ENCODE results near the gene PSMA5. TPM values are rescaled to one million over a fixed set of nuclear protein-coding genes. Genes with fewer than 3 reads are reported as not detected.

The PSMA5 gene
- total RNA-seq, 1 experiment from 2014 or later, result 150 TPM

GRCh38 chr1:109397581-109398342 lies 28.5 kb downstream of the PSMA5 start, which contains the start of gene SORT1 (continued):
- TF ChIP-seq ARID4B (CRISPR knock-in tag; IDR thresholded peaks at IDR 0.05; ENCODE audit: borderline replicate concordance), result no peak
- no peak for TF ChIP-seq RORB (CRISPR knock-in tag; IDR thresholded peaks at IDR 0.05)
- no peak for TF ChIP-seq ZNF121 (CRISPR knock-in tag; IDR thresholded peaks at IDR 0.05)
- no peak for TF ChIP-seq ZSCAN18 (CRISPR knock-in tag; IDR thresholded peaks at IDR 0.05)
- TF ChIP-seq NR1H2 (CRISPR knock-in tag; IDR thresholded peaks at IDR 0.05), result no peak
- TF ChIP-seq ZNF232 (CRISPR knock-in tag; IDR thresholded peaks at IDR 0.05), result no peak
- TF ChIP-seq USF1 (CRISPR knock-in tag; IDR thresholded peaks at IDR 0.05), result no peak
- no peak for TF ChIP-seq ZNF512 (CRISPR knock-in tag; IDR thresholded peaks at IDR 0.05; ENCODE audit: borderline replicate concordance)
- TF ChIP-seq SP1 (CRISPR knock-in tag; conservative IDR thresholded peaks at IDR 0.05), result peak; percentile 91
- no peak for TF ChIP-seq JUN (CRISPR knock-in tag; IDR thresholded peaks at IDR 0.05)
- peak; percentile 58 for TF ChIP-seq MAX (CRISPR knock-in tag; IDR thresholded peaks at IDR 0.05)
- TF ChIP-seq ESRRA (CRISPR knock-in tag; IDR thresholded peaks at IDR 0.05; ENCODE audit: borderline replicate concordance), result no peak
- TF ChIP-seq ZNF263 (CRISPR knock-in tag; IDR thresholded peaks at IDR 0.05; ENCODE audit: low read depth), result no peak
- no peak for TF ChIP-seq ZBTB43 (CRISPR knock-in tag; IDR thresholded peaks at IDR 0.05)
- no peak; the same call in 1 of the 2 replicates for TF ChIP-seq AR (CRISPR knock-in tag; IDR thresholded peaks at IDR 0.05)
- TF ChIP-seq FOXP1 (CRISPR knock-in tag; IDR thresholded peaks at IDR 0.05; ENCODE audit: borderline replicate concordance), result 0 out of 2 replicates have a peak, but pooled peaks have one; percentile 55
- no peak for TF ChIP-seq HMGXB4 (CRISPR knock-in tag; IDR thresholded peaks at IDR 0.05)

Measured in WTC11 (cell line).